ENCODE measurements around the gene ZBTB8A.

ZBTB8A gene

DNA sequence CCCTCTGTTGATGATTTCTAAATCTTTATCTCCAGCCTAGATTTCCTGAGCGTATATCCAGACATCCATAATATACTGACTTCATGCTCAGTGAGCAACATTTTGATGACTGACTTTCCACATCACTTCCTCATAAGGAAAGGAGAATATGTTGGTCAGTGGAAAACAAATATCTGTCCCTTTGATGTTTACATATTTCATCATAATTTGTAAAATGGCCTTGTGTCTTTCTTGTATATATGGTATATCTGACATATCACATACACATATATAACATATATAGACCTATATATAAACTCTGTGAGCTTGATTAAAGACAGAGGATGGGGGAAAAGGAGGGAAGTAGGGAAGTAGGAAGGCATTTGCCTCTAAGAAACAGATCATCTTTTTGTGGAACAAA lies 18.6 kb downstream of the ZBTB8A start:
- DNase-seq (ENCODE audit: insufficient read length, low spot score) (no peak), FAIRE-seq (no peak)
- TF ChIP-seq SPI1 (IDR thresholded peaks at IDR 0.05; ENCODE audit: low read depth, low read length) (no peak), POLR2A (IDR thresholded peaks at IDR 0.05; ENCODE audit: low read depth, low read length) (no peak), PAX5 (IDR thresholded peaks at IDR 0.05; ENCODE audit: insufficient read depth, low read length, severe bottlenecking) (no peak), POLR2AphosphoS5 (IDR thresholded peaks at IDR 0.05; ENCODE audit: low read depth, low read length) (no peak)

DNA sequence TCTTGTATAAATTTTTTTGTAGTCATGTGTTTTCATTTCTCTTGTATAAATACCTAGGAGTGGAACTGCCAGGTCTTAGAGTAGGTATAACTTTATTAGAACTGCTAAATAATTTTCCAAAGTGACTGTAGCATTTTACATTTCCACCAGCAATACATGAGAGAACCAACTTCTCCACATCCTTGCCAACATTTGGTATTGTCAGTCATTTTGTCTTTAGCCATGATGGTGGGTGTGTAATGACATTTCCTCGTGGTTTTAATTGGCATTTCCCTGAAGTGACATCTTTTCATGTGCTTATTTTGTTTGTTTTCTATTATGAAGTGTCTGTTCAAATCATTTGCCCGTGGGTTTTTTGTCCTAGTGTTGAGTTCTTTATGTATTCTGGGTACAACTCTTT lies 29.7 kb downstream of the ZBTB8A start:
- TF ChIP-seq SPI1 (IDR thresholded peaks at IDR 0.05; ENCODE audit: low read depth, low read length), result no peak
- no peak for TF ChIP-seq POLR2A (IDR thresholded peaks at IDR 0.05; ENCODE audit: low read depth, low read length)
- TF ChIP-seq POU2F2 (IDR thresholded peaks at IDR 0.05; ENCODE audit: low read depth, low read length), result no peak
- TF ChIP-seq PAX5 (IDR thresholded peaks at IDR 0.05; ENCODE audit: insufficient read depth, low read length, severe bottlenecking), result no peak
- TF ChIP-seq TAF1 (IDR thresholded peaks at IDR 0.05; ENCODE audit: low read depth, low read length), result no peak
- no peak for TF ChIP-seq POLR2AphosphoS5 (IDR thresholded peaks at IDR 0.05; ENCODE audit: low read depth, low read length)
- FAIRE-seq (no peak), DNase-seq (ENCODE audit: insufficient read length, low spot score) (no peak)

DNA sequence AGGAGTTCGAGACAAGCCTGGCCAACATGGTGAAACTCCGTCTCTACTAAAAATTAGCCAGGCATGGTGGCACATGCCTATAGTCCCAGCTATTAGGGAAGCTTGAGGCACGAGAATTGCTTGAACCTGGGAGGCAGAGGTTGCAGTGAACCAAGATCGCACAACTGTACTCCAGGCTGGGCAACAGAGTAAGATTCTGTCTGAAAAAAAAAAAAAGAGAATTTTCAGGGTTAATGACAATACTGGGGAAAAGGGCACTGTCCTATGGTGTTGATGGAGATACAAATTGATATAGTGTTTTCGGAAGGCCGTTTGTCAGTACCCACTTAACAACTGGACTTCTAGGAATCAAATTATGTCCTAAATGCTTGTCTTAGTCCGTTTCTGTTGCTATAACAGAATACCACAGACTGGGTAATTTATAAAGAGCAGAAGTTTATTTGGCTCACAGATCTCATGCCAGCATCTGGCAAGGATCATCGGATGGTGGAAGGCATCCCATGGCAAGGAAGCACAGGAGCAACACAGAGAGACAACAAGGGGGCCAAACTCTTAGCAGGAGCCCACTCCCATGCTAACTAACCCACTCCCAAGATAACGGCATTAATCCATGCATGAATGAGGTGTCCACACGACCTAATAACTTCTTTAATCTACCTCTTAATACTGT lies 41.3 kb downstream of the ZBTB8A start:
- TF ChIP-seq POLR2AphosphoS5 (IDR thresholded peaks at IDR 0.05; ENCODE audit: low read depth, low read length), result no peak
- TF ChIP-seq POLR2A (IDR thresholded peaks at IDR 0.05; ENCODE audit: low read depth, low read length), result no peak
- no peak for TF ChIP-seq PAX5 (IDR thresholded peaks at IDR 0.05; ENCODE audit: insufficient read depth, low read length, severe bottlenecking)
- TF ChIP-seq POU2F2 (IDR thresholded peaks at IDR 0.05; ENCODE audit: low read depth, low read length), result no peak
- no peak for TF ChIP-seq TAF1 (IDR thresholded peaks at IDR 0.05; ENCODE audit: low read depth, low read length)
- no peak for TF ChIP-seq SPI1 (IDR thresholded peaks at IDR 0.05; ENCODE audit: low read depth, low read length)
- no peak for FAIRE-seq
- DNase-seq (ENCODE audit: insufficient read length, low spot score), result no peak

DNA sequence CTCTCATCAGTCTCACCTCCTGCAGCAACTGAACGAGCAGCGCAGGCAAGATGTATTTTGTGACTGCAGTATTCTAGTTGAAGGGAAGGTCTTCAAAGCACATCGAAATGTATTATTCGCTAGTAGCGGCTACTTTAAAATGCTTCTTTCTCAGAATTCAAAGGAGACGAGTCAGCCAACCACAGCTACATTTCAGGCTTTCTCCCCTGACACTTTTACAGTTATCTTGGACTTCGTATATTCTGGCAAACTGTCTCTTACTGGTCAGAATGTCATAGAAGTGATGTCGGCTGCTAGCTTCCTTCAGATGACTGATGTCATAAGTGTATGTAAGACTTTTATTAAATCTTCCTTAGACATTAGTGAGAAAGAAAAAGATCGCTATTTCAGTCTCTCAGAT lies 53.7 kb downstream of the ZBTB8A start:
- no peak for FAIRE-seq

DNA sequence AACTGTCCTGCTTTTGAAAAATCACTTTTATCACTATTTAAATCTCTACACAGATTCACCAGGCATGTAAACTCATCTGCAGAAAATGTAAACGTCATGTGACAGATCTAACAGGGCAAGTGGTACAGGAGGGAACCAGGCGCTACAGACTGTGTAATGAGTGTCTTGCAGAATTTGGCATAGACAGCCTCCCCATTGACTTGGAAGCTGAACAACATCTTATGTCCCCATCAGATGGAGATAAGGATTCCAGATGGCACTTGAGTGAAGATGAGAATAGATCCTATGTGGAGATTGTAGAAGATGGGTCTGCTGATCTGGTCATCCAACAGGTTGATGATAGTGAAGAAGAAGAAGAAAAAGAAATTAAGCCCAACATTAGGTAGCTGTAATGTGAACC lies 60.8 kb downstream of the ZBTB8A start:
- TF ChIP-seq PAX5 (IDR thresholded peaks at IDR 0.05; ENCODE audit: insufficient read depth, low read length, severe bottlenecking) (no peak), POU2F2 (IDR thresholded peaks at IDR 0.05; ENCODE audit: low read depth, low read length) (no peak), TAF1 (IDR thresholded peaks at IDR 0.05; ENCODE audit: low read depth, low read length) (no peak), POLR2A (IDR thresholded peaks at IDR 0.05; ENCODE audit: low read depth, low read length) (no peak), SPI1 (IDR thresholded peaks at IDR 0.05; ENCODE audit: low read depth, low read length) (no peak), POLR2AphosphoS5 (IDR thresholded peaks at IDR 0.05; ENCODE audit: low read depth, low read length) (no peak)
- no peak for DNase-seq (ENCODE audit: insufficient read length, low spot score)
- FAIRE-seq, result peak; percentile 16

More for the DNA sequence above, 53.7 kb downstream of the ZBTB8A start:
- TF ChIP-seq TAF1 (IDR thresholded peaks at IDR 0.05; ENCODE audit: low read depth, low read length) (no peak), POLR2A (IDR thresholded peaks at IDR 0.05; ENCODE audit: low read depth, low read length) (no peak), POLR2AphosphoS5 (IDR thresholded peaks at IDR 0.05; ENCODE audit: low read depth, low read length) (no peak), POU2F2 (IDR thresholded peaks at IDR 0.05; ENCODE audit: low read depth, low read length) (no peak), SPI1 (IDR thresholded peaks at IDR 0.05; ENCODE audit: low read depth, low read length) (no peak), PAX5 (IDR thresholded peaks at IDR 0.05; ENCODE audit: insufficient read depth, low read length, severe bottlenecking) (no peak)
- no peak for DNase-seq (ENCODE audit: insufficient read length, low spot score)

DNA sequence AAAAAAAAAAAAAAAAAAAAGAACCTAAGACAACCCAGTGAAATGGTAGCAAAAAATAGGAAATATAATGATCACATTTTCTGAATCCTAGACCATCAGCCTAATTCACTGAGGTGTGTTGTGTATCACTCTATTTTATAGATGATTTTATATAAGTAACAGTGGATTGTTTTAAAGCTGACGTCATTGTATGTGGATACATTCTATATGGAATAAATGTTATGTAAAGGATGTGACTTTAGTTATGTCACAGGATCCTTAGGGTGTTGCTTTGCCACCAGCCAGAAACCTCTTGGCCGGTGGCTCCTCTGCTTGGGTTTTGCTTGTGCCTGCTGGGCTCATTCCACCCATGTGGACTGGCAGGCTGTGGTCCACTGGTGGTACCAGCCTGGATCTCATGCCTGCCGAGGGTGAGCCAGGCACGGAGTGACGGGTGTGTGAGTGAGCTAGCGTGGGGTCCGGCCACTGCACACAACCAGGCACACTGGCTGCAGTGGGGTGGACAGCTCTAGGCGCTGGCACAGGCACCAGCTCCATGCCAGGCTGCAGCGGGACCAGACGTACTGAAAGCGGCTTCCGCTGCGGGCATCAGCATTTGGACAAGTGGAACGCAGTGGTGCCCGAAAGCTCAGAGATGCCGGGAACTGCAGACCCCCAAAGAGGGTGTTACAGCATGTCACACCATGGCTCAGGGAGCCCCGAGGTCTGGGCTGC lies 66.6 kb downstream of the ZBTB8A start:
- no peak for FAIRE-seq
- no peak for TF ChIP-seq SPI1 (IDR thresholded peaks at IDR 0.05; ENCODE audit: low read depth, low read length)
- no peak for TF ChIP-seq POLR2A (IDR thresholded peaks at IDR 0.05; ENCODE audit: low read depth, low read length)
- no peak for TF ChIP-seq POU2F2 (IDR thresholded peaks at IDR 0.05; ENCODE audit: low read depth, low read length)
- no peak for TF ChIP-seq PAX5 (IDR thresholded peaks at IDR 0.05; ENCODE audit: insufficient read depth, low read length, severe bottlenecking)
- TF ChIP-seq TAF1 (IDR thresholded peaks at IDR 0.05; ENCODE audit: low read depth, low read length), result no peak
- no peak for TF ChIP-seq POLR2AphosphoS5 (IDR thresholded peaks at IDR 0.05; ENCODE audit: low read depth, low read length)
- no peak for DNase-seq (ENCODE audit: insufficient read length, low spot score)

DNA sequence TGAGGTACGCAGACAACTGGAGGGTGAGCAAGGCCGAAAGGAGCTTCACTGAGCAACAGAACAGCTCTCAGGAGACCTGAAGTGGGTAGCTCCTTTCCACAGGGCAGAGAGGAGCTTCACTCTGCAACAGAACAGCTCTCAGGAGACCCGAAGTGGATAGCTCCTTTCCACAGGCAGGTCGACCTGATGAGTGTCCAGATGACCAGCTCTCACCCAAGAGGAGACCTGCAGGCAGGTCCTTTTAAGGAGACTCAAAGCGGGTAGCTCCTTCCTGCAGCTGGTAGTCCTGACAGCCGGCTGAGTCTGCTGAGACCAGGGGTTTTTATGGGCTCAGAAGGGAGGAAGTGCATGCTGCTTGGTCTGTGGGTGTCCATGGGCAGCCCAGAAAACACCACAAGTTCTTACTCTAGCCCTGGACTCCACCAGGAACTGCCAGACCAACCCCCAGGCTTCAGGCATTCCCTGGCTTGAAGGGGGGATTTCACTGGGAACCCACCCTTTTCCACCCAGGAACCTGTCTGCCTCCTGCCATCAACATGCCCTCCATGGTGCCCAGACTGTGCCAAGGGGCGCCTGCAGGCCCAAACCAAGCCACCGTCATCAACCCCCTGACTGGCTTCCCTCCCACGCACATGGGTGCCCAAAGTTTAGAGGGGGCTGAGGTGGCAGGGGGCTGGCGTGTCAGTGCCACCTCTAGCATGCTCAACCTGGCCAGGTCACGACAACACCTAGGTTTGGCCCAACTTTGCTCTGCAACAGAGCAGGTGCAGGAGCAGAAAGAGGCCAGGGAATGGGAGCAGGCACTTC lies 67.5 kb downstream of the ZBTB8A start:
- no peak for FAIRE-seq
- TF ChIP-seq TAF1 (IDR thresholded peaks at IDR 0.05; ENCODE audit: low read depth, low read length) (no peak), PAX5 (IDR thresholded peaks at IDR 0.05; ENCODE audit: insufficient read depth, low read length, severe bottlenecking) (no peak), POLR2AphosphoS5 (IDR thresholded peaks at IDR 0.05; ENCODE audit: low read depth, low read length) (no peak), SPI1 (IDR thresholded peaks at IDR 0.05; ENCODE audit: low read depth, low read length) (peak; percentile 43; the same call in 1 of the 2 replicates), POLR2A (IDR thresholded peaks at IDR 0.05; ENCODE audit: low read depth, low read length) (no peak)
- no peak for DNase-seq (ENCODE audit: insufficient read length, low spot score)

DNA sequence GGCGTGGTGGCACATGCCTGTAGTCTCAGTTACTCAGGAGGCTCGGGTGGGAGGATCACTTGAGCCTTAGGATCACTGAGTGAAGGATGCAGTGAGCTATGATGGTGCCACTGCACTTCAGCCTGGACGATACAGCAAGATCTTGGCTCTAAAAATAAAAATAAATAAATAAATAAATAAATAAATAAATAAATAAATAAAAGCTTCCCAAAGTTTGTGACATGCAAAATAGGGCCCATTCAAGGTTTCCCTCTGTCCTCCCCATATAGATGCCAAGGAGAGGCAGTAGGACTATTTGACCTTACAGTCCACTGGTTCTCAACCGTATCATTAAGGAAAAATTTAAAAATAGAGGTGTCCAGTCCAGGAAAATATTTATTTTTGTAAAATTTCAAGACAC lies 70.0 kb downstream of the ZBTB8A start:
- FAIRE-seq, result no peak
- DNase-seq (ENCODE audit: insufficient read length, low spot score), result no peak
- TF ChIP-seq POLR2AphosphoS5 (IDR thresholded peaks at IDR 0.05; ENCODE audit: low read depth, low read length) (no peak), TAF1 (IDR thresholded peaks at IDR 0.05; ENCODE audit: low read depth, low read length) (no peak), PAX5 (IDR thresholded peaks at IDR 0.05; ENCODE audit: insufficient read depth, low read length, severe bottlenecking) (no peak), POLR2A (IDR thresholded peaks at IDR 0.05; ENCODE audit: low read depth, low read length) (no peak), POU2F2 (IDR thresholded peaks at IDR 0.05; ENCODE audit: low read depth, low read length) (no peak), SPI1 (IDR thresholded peaks at IDR 0.05; ENCODE audit: low read depth, low read length) (no peak)

DNA sequence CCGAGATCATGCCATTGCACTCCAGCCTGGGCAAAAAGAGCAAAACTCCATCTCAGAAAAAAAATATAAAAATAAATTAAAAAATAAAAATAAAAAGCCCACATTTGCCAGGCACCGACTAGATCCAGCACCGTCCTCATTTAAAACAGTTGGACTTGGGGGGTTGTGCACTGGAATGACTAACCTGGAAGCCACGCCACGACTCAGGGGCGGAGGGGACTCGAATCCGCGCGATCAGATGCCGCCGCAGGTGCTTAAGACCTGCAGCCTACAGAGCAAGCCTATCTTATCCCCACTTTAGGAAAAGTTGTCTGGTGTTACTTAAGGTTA lies 72.6 kb downstream of the ZBTB8A start:
- DNase-seq (ENCODE audit: insufficient read length, low spot score), result no peak
- no peak for FAIRE-seq
- no peak for TF ChIP-seq POLR2AphosphoS5 (IDR thresholded peaks at IDR 0.05; ENCODE audit: low read depth, low read length)
- no peak for TF ChIP-seq SPI1 (IDR thresholded peaks at IDR 0.05; ENCODE audit: low read depth, low read length)
- TF ChIP-seq TAF1 (IDR thresholded peaks at IDR 0.05; ENCODE audit: low read depth, low read length), result no peak
- no peak for TF ChIP-seq POLR2A (IDR thresholded peaks at IDR 0.05; ENCODE audit: low read depth, low read length)
- no peak for TF ChIP-seq POU2F2 (IDR thresholded peaks at IDR 0.05; ENCODE audit: low read depth, low read length)
- TF ChIP-seq PAX5 (IDR thresholded peaks at IDR 0.05; ENCODE audit: insufficient read depth, low read length, severe bottlenecking), result no peak
